GM10266 (cell line): ENCODE data around the gene TBX4.

Experiments
- DNase-seq: peaks from one replicate; pipeline ENCODE4 v3.0.0; 2012; ENCODE audit errors: extremely low spot score
- CTCF ChIP-seq: IDR thresholded peaks from 2 replicates; pipeline ENCODE4 v1.5.1; 2012; ENCODE audit warnings: mild to moderate bottlenecking, low read depth; ENCODE audit not compliant: control insufficient read depth, insufficient read depth; ENCODE audit errors: missing control alignments

The TBX4 gene

GRCh38 chr17:61478790-61479492, 26.7 kb downstream of the TBX4 start:
- TF ChIP-seq CTCF: no peak
- no peak for DNase-seq

GRCh38 chr17:61479493-61480413, 27.5 kb downstream of the TBX4 start:
- DNase-seq: no peak
- TF ChIP-seq CTCF: no peak

GRCh38 chr17:61480414-61480807, 28.2 kb downstream of the TBX4 start:
- DNase-seq: no peak
- TF ChIP-seq CTCF: no peak

- no peak for TF ChIP-seq CTCF
- DNase-seq: no peak
These were observed 29.2 kb downstream of the TBX4 start for GRCh38 chr17:61481421-61481820.

GRCh38 chr17:61482467-61482866, 30.2 kb downstream of the TBX4 start:
- no peak for TF ChIP-seq CTCF
- DNase-seq: no peak

GRCh38 chr17:61483778-61484116, 31.5 kb downstream of the TBX4 start:
- DNase-seq: no peak
- TF ChIP-seq CTCF: no peak

GRCh38 chr17:61484174-61484573, 32.0 kb downstream of the TBX4 start:
- TF ChIP-seq CTCF: no peak
- DNase-seq: no peak
